Adipose tissue (tissue), 3 donors: Measurements from ENCODE around the gene CEBPE. TPM values are rescaled to one million over a fixed set of nuclear protein-coding genes. Genes with fewer than 3 reads are reported as not detected.
A peak's percentile ranks its signal among the peaks of the same experiment; 100 is the strongest.

ENCODE experiments used
- H3K27ac ChIP-seq: one replicate; pipeline ENCODE4 v1.5.1; 2013; ENCODE audit warnings: low read depth, low read length
- WGBS, 3 donors: extraction: QIAGEN DNeasy Blood & Tissue Kit; methylation state at CpG; one replicate each; pipeline ENCODE4 v1.1.7; 2013; 5-methylcytosine and 5-hydroxymethylcytosine counted together
- polyA plus RNA-seq, 3 donors: library from polyadenylated mRNA; stranded (reverse); fragments of 200-250 nt; gene quantifications; one replicate each; pipeline ENCODE4 v1.2.3, GENCODE V29; 2013
- donor health status: healthy with polysubstance abuse.
- donor health status: Bipolar disorder and iron deficiency.
- donor health status: healthy.

CEBPE gene
- polyA plus RNA-seq, result 1 to 10 TPM in 1 of 3 donors, under 1 TPM in 1, not detected in 1; 0.15 to 2.8 TPM

- no peak within 1 kb of the TSS for H3K27ac ChIP-seq
- WGBS, 3 donors, result 57 to 77% (median 65%) methylated on average over 32 of the region's 32 CpGs
Observed at GRCh38 chr14:23118506-23119362, at the start of gene CEBPE. CEBPE (minus strand) TSS chr14:23119255; CDS start chr14:23119091, 164 bp downstream.

GRCh38 chr14:23168246-23168645, 49.2 kb upstream of the CEBPE start:
- H3K27ac ChIP-seq, result no peak overlapping the region
- 46 to 54% (median 49%) methylated on average over 2 of the region's 2 CpGs for WGBS, 3 donors

DNA sequence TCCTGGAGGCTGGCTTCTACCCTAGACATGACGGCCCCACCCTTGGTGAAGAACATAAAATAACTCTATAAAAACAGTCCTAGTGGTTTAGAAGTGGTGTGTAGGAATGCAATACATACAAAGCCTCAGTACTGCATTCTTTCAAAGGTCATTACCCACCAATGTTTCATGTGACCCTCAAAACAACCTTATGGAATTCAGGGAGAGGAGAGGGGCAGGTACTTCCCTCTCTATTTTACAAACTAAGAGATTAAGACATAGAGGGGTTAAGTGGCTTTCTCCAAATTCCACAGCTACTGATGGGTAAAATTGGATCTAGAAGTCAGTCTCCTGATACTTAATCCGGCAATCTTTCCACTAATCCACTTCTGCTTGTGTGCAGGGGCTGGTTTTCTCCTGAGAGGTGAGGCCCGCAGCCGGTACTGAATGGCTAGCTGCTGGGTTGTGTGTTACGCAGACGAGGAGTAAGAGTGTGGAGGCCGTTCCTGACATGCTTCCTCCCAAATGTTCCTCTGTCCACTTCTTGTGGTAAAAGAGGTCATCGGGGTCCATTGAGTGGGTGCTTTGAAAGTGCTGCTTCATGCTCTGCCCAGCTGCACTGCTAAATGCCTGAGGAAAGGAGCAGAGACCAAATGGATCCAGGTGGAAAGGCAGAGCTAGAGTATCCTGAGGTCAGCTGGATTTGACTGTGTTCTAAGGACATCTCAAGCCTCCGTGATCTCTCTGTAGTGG, 48.2 kb upstream of the CEBPE start:
- no peak overlapping the region for H3K27ac ChIP-seq
- 75 to 92% (median 76%) methylated on average over 9 of the region's 9 CpGs for WGBS, 3 donors

GRCh38 chr14:23164949-23165348, 45.9 kb upstream of the CEBPE start:
- 95 to 97% (median 97%) methylated on average over 5 of the region's 5 CpGs for WGBS, 3 donors

DNA sequence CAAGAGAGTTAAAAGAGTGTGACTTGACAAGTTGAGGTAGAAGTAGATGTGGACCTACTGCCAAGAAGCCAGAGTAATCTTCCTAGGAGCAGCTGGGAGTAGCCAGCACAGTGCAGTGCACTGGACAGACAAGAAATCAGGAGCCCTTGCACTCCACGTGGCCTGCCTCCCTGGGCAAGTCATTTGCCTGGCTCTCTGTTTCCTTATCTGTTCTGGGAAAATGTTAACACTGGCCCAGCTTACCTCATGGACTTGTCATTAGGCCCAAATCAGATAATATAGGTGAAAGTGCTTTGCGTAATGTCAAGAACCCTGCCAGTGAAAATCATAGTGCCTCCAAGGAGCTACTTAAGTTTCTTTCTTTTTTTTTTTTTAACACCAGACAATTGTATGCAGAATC, 45.2 kb upstream of the CEBPE start:
- WGBS, 3 donors, result 26 to 73% (median 61%) methylated on average over 2 of the region's 2 CpGs
- H3K27ac ChIP-seq, result no peak overlapping the region

More at GRCh38 chr14:23164949-23165348, 45.9 kb upstream of the CEBPE start:
- no peak overlapping the region for H3K27ac ChIP-seq

DNA sequence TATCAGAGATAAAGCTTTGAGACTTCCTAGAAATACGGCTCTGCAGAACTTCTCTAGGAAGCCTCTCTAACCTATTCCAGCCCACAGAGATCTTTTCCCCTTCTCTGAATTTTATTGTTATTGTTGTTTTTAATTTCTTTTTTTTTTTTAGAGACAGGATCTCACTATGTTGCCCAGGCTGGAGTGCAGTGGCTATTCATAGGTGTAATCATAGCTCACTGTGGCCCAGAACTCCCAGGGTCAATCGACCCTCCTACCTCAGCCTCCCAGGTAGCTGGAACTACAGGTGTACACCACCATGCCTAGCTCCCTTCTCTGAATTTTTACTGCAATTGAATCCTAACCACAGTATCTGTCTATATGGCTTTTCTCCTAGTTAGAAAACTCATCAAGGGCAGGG, 44.8 kb upstream of the CEBPE start:
- 89 to 90% (median 90%) methylated on average over 2 of the region's 2 CpGs for WGBS, 3 donors
- H3K27ac ChIP-seq, result no peak overlapping the region

- 52 to 88% (median 59%) methylated on average over 4 of the region's 4 CpGs for WGBS, 3 donors
- no peak overlapping the region for H3K27ac ChIP-seq
Observed at GRCh38 chr14:23162800-23163199, 43.7 kb upstream of the CEBPE start.

DNA sequence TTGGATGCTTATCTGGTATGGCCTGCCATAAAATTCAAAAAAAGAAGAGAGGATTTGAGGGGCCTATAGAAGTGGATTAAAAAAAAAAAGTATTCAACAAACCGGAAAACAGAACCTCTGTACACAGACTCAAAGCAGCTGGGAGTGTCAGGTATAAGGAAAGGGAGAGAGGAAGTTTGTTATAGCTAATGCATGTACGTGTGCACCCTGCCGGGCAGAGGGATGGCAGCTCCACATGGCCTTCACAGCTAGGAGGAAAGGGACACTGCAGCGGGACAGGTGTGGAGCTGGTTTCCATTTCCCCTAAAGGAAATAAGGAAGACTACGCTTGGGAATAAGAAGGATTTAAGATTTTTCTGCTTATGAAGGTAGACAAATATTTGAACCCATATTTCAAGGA, 43.0 kb upstream of the CEBPE start:
- H3K27ac ChIP-seq, result no peak overlapping the region
- WGBS, 3 donors, result 57 to 66% (median 61%) methylated on average over 5 of the region's 5 CpGs

DNA sequence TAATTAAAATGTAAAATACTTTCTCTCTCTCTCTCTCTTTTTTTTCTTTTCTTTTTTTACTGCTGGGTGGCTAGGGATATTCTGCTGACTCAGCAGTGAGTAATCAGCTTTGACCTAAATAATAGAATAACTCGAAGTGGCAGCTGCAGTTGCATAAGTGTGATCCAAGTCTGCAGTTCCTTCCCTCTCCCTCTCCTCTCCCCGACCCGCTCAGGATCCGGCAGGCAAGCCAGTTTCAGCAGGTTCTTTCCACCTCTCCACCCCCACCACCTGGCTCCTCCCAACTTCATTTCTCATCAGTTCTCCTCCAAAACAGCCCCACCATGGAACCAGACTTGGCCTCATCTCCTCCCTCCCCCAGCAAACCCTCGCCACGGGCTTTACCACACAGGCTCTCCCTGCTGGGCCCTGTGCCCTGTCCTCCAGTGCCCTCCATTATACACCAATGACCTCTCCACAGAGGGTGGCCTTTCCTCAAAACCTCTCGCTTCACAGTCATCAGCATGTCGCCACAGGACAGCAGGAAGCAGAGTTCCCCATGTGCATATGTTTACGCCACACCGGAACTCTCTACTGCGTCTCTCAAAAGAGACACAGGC, 42.0 kb upstream of the CEBPE start:
- 29 to 52% (median 34%) methylated on average over 11 of the region's 11 CpGs for WGBS, 3 donors
- no peak overlapping the region for H3K27ac ChIP-seq

DNA sequence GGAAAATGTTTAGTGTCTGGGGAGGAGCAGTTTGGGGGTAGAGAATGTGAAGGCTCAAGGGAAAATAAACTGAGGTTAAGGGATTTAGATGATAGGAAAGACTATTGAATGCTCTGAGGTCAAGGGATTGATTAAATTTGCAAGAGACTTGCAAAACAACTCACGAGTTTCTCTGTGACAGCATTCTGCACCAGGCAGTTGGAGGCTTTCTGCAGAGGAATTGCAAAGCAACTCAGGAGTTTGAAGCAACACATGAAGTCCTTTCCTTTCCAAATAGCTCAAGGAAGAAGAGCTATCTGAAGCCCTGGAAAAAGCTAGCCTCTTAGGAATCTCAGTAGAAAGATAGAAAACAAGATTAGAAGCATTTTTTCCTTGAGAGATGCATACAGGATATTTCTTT, 40.5 kb upstream of the CEBPE start:
- WGBS, 3 donors, result 28 to 71% (median 38%) methylated on average over 1 of the region's 1 CpG
- no peak overlapping the region for H3K27ac ChIP-seq

DNA sequence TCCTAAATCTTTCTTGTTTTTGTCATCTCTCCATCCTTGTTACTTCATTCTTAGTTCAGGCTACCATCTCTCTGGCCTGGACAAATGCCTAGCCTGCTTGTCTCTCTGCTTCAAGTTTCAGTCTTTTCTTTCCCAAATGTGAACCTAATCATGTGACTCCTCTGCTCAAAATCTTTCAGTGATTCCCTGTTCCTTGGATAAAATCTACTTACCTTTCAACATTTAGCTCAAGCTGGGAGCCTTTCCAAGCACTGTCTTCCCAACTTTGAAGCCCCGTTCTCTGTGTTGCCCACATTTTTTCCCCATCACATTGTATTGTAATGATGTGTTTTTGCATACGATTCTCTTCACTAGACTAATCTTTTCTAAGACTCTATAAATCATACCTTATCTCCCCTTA, 39.7 kb upstream of the CEBPE start:
- H3K27ac ChIP-seq, result no peak overlapping the region

GRCh38 chr14:23154964-23155587, 36.0 kb upstream of the CEBPE start:
- no peak overlapping the region for H3K27ac ChIP-seq
- WGBS, 3 donors, result 25 to 30% (median 28%) methylated on average over 10 of the region's 10 CpGs

More for the DNA sequence above, 39.7 kb upstream of the CEBPE start:
- WGBS, 3 donors, result 66 to 87% (median 72%) methylated on average over 2 of the region's 2 CpGs

- 24 to 36% (median 31%) methylated on average over 28 of the region's 28 CpGs for WGBS, 3 donors
- peak overlapping the region; percentile 4 for H3K27ac ChIP-seq
Observed at GRCh38 chr14:23153851-23154796, 35.1 kb upstream of the CEBPE start.

- H3K27ac ChIP-seq, result no peak overlapping the region
- 85 to 96% (median 95%) methylated on average over 2 of the region's 2 CpGs for WGBS, 3 donors
Observed at GRCh38 chr14:23151342-23151741, 32.3 kb upstream of the CEBPE start.

DNA sequence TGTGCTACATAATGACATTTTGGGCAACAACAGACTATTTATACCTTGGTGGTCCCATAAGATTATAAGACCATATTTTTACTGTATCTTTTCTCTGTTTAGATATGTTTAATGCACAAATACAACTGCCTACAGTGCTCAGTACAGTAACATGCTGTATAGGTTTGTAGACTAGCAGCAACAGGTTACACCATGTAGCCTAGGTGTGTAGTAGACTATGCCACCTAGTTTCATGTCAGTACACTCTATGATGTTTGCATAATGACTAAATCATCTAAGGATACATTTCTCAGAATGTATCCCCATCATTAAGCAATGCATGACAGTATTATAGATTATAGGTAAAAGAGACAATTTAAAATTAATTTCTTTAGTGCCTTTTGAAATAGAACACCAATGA, 30.7 kb upstream of the CEBPE start:
- no peak overlapping the region for H3K27ac ChIP-seq

DNA sequence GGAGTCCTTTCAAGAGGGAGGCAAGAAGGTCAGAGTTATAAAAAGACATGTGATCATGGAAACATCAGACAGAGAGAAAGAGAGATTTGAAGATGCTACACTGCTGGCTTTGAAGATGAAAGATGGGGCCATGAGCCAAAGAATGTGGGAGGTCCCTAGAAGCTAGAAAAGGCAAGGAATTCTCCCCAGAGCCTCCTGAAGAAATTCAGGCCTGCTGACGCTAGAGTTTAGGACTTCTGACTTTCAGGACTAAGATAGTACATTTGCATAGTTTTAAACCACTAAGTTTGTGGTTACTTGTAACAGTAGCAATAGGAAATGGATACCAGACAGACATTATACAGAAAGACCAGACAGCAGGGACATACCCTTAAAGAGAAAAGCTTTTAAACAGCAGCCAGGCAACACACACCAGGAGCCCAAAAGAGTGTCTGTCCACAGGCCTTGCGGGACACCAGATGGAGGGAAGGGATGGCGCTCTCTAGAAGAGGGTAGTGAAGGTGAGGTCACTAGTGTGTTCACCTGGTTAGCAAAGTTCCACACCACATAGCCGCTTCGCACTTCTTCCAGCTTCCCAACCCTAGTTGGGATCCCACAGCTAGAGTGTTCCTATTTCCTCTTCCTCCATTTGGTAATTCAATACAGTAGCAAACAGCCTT, 29.7 kb upstream of the CEBPE start:
- 90 to 98% (median 91%) methylated on average over 5 of the region's 5 CpGs for WGBS, 3 donors
- peak overlapping the region; percentile 34 for H3K27ac ChIP-seq

- 33 to 72% (median 64%) methylated on average over 1 of the region's 1 CpG for WGBS, 3 donors
- H3K27ac ChIP-seq, result no peak overlapping the region
Observed at GRCh38 chr14:23147676-23148075, 28.6 kb upstream of the CEBPE start.
